Endodermal cell (in vitro differentiated cells): ENCODE measurements around the gene HIRA. TPM values are rescaled to one million over a fixed set of nuclear protein-coding genes. Genes with fewer than 3 reads are reported as not detected.
"Not testable (repeated sequence)": the region's sequence is repeated elsewhere in the genome, so short reads cannot be mapped to it uniquely, and the experiment has no call there.

Experiments
- DNase-seq: peaks from one replicate; pipeline ENCODE4 v3.0.0-alpha.2; 2017
- H3K27ac ChIP-seq: 2 replicates; pipeline ENCODE4 v1.5.1; 2013; ENCODE audit warnings: mild to moderate bottlenecking, low read depth, low read length, moderate library complexity
- H3K27me3 ChIP-seq: 2 replicates; pipeline ENCODE4 v1.6.1; 2013; ENCODE audit warnings: mild to moderate bottlenecking, low read length, moderate library complexity; ENCODE audit not compliant: insufficient read depth, control insufficient read depth, poor library complexity, severe bottlenecking
- H3K36me3 ChIP-seq: 2 replicates; pipeline ENCODE4 v1.7.0; 2013; ENCODE audit warnings: mild to moderate bottlenecking, low read length, moderate library complexity; ENCODE audit not compliant: control insufficient read depth, insufficient read depth
- H3K4me1 ChIP-seq: one replicate; pipeline ENCODE4 v1.7.0; 2013; ENCODE audit warnings: low read length; ENCODE audit not compliant: control insufficient read depth, insufficient read depth
- H3K4me3 ChIP-seq: 2 replicates; pipeline ENCODE4 v1.5.1; 2013; ENCODE audit warnings: mild to moderate bottlenecking, low read length, moderate library complexity
- H3K9ac ChIP-seq: 2 replicates; pipeline ENCODE4 v1.6.1; 2013; ENCODE audit warnings: mild to moderate bottlenecking, low read length, moderate library complexity; ENCODE audit not compliant: poor library complexity, severe bottlenecking; ENCODE audit errors: extremely low read depth
- H3K9me3 ChIP-seq: 2 replicates; pipeline ENCODE4 v1.6.1; 2013; ENCODE audit warnings: mild to moderate bottlenecking, low read length, moderate library complexity; ENCODE audit not compliant: control insufficient read depth
- H3K27ac Mint-ChIP-seq: 2 replicates; pipeline ENCODE4 v1.8.0; 2020; ENCODE audit warnings: mixed read lengths
- H3K27me3 Mint-ChIP-seq: 2 replicates; pipeline ENCODE4 v1.8.0; 2021; ENCODE audit warnings: mild to moderate bottlenecking, mixed read lengths; ENCODE audit not compliant: insufficient read depth
- H3K36me3 Mint-ChIP-seq: 2 replicates; pipeline ENCODE4 v1.8.0; 2020; ENCODE audit warnings: low read depth, mixed read lengths
- H3K4me1 Mint-ChIP-seq: 2 replicates; pipeline ENCODE4 v1.8.0; 2020; ENCODE audit warnings: mixed read lengths
- H3K4me3 Mint-ChIP-seq: 2 replicates; pipeline ENCODE4 v1.8.0; 2020; ENCODE audit warnings: mild to moderate bottlenecking, moderate library complexity, mixed read lengths
- H3K9me3 Mint-ChIP-seq: 2 replicates; pipeline ENCODE4 v1.8.0; 2020; ENCODE audit warnings: mild to moderate bottlenecking, mixed read lengths
- CTCF ChIP-seq: fragments of 200-600 bp; sonication (generic); conservative IDR thresholded peaks from 2 replicates; pipeline ENCODE4 v1.5.0; 2021; ENCODE audit warnings: antibody characterized with exemption, mild to moderate bottlenecking
- WGBS, 2 experiments: methylation state at CpG; one replicate each; pipeline versions ENCODE4 v1.1.5 to v1.1.7; 2013; ENCODE audit warnings: missing lambda C conversion rate in 2 of 2, mixed read lengths in 1 of 2; ENCODE audit not compliant: insufficient coverage in 1 of 2, insufficient read length in 1 of 2; 5-methylcytosine and 5-hydroxymethylcytosine counted together
- total RNA-seq, 2 donors: library from RNA; stranded (reverse); fragmentation: NEBNext Ultra II Directional in 1 of 2; extraction: Animal tissue kit (Norgen Biotek cat#: 25700) in 1 of 2; gene quantifications; 2 replicates in 1 of 2; 3 replicates in 1 of 2; pipeline ENCODE4 v1.2.1, GENCODE V29; 2021

Gene HIRA
- total RNA-seq, 2 donors from 2014 or later: 44.8 to 46.6 TPM

GRCh38 chr22:19330865-19331418, 100.6 kb downstream of the HIRA start:
- Histone ChIP-seq H3K9me3 (peaks cover 31% of the 10 kb centered on the region), H3K9ac (no peak overlapping the region), H3K27ac (no peak overlapping the region), H3K27me3 (no peaks in the 10 kb centered on the region), H3K4me3 (no peak overlapping the region), H3K4me1 (no peaks in the 10 kb centered on the region), H3K36me3 (peaks cover 63% of the 10 kb centered on the region)
- no peak for TF ChIP-seq CTCF
- Mint-ChIP-seq H3K4me3 (no peak overlapping the region), H3K9me3 (peaks cover 17% of the 10 kb centered on the region), H3K4me1 (no peaks in the 10 kb centered on the region), H3K27ac (no peak overlapping the region), H3K27me3 (no peaks in the 10 kb centered on the region), H3K36me3 (peaks cover 69% of the 10 kb centered on the region)
- no peak for DNase-seq
- WGBS, 2 experiments: 91 to 92% methylated on average over 12 to 13 of the region's 13 CpGs

GRCh38 chr22:19330205-19330604, 101.3 kb downstream of the HIRA start:
- H3K27ac ChIP-seq, H3K4me1 Mint-ChIP-seq, H3K27ac Mint-ChIP-seq, H3K27me3 ChIP-seq, H3K9ac ChIP-seq, H3K4me3 ChIP-seq, DNase-seq, H3K4me1 ChIP-seq, H3K4me3 Mint-ChIP-seq, H3K27me3 Mint-ChIP-seq: not testable (repeated sequence)
- 92% methylated on average over 3 to 5 of the region's 5 CpGs for WGBS, 2 experiments
- H3K36me3 ChIP-seq: peaks cover 55% of the 10 kb centered on the region
- Mint-ChIP-seq H3K36me3 (peaks cover 63% of the 10 kb centered on the region), H3K9me3 (peaks cover 20% of the 10 kb centered on the region)
- H3K9me3 ChIP-seq: peaks cover 23% of the 10 kb centered on the region

GRCh38 chr22:19329454-19329853, 102.1 kb downstream of the HIRA start:
- no peak overlapping the region for H3K4me3 Mint-ChIP-seq

More at GRCh38 chr22:19329454-19329853, 102.1 kb downstream of the HIRA start:
- H3K9me3 ChIP-seq: peaks cover 16% of the 10 kb centered on the region
- H3K4me3 ChIP-seq: no peak overlapping the region
- H3K27me3 ChIP-seq: no peaks in the 10 kb centered on the region
- H3K4me1 Mint-ChIP-seq: no peaks in the 10 kb centered on the region
- peaks cover 58% of the 10 kb centered on the region for H3K36me3 Mint-ChIP-seq
- no peak overlapping the region for H3K27ac ChIP-seq
- no peak for TF ChIP-seq CTCF
- WGBS, 2 experiments: 92 to 100% methylated on average over 2 to 3 of the region's 3 CpGs
- no peaks in the 10 kb centered on the region for H3K27me3 Mint-ChIP-seq
- DNase-seq: no peak
- H3K36me3 ChIP-seq: peaks cover 48% of the 10 kb centered on the region
- no peak overlapping the region for H3K27ac Mint-ChIP-seq
- peaks cover 27% of the 10 kb centered on the region for H3K9me3 Mint-ChIP-seq
- H3K9ac ChIP-seq: no peak overlapping the region
- H3K4me1 ChIP-seq: no peaks in the 10 kb centered on the region
